OCI-LY3 (cell line): ENCODE data around the gene CLEC18A.
"Not testable (repeated sequence)": the region's sequence is repeated elsewhere in the genome, so short reads cannot be mapped to it uniquely, and the experiment has no call there.

ENCODE experiments used
- EZH2phosphoT487 ChIP-seq: fragments of 200-600 bp; shearing (Covaris generic); IDR thresholded peaks from 2 replicates; pipeline ENCODE4 v1.6.1; 2018; ENCODE audit warnings: antibody characterized with exemption, mixed run types, low read depth
- TF ChIP-seq, protein P1 (sequence below): fragments of 200-600, 300-600 bp; sonication (generic); IDR thresholded peaks from 2 replicates; pipeline ENCODE4 v1.5.1; 2014; ENCODE audit warnings: antibody characterized with exemption, low read length, low read depth

DNA sequence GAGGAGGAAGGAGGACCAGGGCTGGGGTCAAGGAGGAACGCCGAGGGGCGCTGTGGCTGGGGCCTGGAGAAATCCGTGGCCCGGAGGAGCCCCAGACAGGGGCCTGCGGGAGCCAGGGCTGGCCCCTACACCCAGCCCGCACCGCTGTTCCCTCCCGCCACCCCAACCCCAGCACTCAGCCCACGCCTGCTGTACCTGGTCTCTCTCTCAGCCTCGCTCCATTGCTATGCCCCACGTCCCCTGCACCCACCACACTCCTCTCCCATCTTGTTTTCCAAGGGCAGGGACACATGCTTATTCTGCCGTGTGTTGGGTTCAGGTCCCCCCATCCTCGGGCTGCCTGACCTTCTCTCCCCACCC is 518 bp downstream of the CLEC18A start:
- TF ChIP-seq, protein P1, sequence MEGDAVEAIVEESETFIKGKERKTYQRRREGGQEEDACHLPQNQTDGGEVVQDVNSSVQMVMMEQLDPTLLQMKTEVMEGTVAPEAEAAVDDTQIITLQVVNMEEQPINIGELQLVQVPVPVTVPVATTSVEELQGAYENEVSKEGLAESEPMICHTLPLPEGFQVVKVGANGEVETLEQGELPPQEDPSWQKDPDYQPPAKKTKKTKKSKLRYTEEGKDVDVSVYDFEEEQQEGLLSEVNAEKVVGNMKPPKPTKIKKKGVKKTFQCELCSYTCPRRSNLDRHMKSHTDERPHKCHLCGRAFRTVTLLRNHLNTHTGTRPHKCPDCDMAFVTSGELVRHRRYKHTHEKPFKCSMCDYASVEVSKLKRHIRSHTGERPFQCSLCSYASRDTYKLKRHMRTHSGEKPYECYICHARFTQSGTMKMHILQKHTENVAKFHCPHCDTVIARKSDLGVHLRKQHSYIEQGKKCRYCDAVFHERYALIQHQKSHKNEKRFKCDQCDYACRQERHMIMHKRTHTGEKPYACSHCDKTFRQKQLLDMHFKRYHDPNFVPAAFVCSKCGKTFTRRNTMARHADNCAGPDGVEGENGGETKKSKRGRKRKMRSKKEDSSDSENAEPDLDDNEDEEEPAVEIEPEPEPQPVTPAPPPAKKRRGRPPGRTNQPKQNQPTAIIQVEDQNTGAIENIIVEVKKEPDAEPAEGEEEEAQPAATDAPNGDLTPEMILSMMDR = not testable (repeated sequence)
- not testable (repeated sequence) for TF ChIP-seq EZH2phosphoT487
